Stimulated activated CD4-positive, alpha-beta T cell treated with anti-CD3 and anti-CD28 coated beads, Interleukin-15, amount 100 ng/mL, for 24 hours (primary cell): ENCODE results near the gene PRKACA.
A peak's percentile ranks its signal among the peaks of the same experiment; 100 is the strongest.

ENCODE experiments used
- DNase-seq: peaks from one replicate; pipeline ENCODE4 v3.0.0-alpha.2; 2020

The PRKACA gene

GRCh38 chr19:14117668-14118164 lies at the start of gene PRKACA:
Gene PRKACA, minus strand, starts transcription at chr19:14117762. Its CDS starts 215 bp downstream, at chr19:14117547.
- peak; percentile 99 for DNase-seq

- no peak for DNase-seq
These were observed 49.5 kb upstream of the PRKACA start for GRCh38 chr19:14166999-14167575.

GRCh38 chr19:14165990-14166830 lies 48.6 kb upstream of the PRKACA start:
- no peak for DNase-seq

DNA sequence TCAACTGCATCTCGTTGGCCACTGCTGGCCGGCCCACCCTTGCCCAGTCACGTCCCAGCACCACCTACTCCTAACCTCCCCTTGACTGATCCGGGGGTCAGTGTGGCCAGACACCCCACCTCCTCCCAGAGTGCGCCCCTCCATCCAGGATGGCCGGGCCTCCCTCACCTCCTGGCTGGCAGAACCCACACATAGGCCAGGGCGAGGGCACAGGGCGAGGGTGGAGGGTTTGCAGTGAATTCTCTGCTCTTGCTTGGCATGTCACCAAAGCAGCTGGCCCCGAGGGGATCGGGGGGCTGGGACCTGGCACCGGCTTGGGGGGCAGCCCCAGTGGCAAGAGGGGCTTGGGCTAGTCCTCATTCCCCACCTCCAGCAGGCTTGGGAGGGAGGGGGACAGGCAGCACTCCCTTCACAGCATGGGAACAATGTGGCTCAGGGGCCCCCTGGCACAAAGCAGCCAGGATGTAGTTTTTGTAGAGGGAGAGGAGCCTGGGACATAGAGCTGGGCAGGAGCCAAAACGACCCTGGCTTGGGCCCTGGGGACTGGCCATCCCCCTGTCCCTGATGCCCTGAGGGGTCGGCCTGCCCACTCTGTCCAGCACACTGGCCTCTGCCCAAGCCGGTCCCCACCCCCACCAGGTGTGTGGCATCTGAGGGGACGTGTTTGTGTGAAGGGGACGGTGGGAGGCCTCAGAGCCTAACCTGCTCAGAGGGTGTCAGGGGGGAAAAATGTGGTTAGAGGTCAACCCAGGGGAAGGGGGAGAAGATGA lies 47.3 kb upstream of the PRKACA start:
- DNase-seq = no peak

DNA sequence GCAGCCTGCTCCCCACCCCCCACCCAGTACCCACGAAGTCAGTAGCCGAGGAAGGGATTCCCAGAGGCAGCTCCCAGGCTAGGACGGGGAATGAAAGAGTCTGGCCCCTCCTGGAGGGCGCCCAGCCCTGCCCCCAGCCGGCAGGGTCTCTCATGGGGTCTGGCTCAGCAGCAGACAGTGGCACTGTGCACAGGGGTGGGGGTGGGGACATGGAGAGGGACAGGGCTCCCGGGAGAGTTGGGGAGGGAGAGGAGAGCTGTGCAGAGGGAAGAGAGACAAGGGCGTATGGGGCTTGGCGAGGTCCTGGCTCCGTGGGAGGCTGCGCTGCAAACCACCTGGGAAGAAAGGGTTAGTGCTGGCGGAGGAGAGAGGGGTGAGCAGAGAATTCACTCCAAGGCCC lies 46.5 kb upstream of the PRKACA start:
- DNase-seq = no peak

DNA sequence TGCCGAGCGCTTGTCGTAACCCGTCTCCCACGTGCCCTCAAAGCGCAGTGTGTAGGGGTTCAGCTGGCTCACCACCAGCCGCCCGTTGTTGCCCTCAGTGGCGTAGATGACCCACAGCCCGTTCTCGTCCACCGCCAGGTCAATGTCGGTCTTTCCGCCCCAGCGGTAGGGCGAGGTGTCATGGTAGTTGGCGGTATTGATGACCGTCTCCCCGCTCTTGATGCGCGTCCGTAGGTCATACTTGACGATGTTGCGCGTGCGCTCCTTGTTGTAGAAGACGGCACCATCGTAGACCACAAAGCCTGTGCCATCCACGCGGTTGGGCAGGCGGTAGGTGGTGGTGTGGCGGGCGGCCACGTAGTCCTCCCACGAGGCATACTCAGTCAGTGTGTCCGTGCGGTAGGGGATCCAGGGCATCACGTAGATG lies 45.3 kb upstream of the PRKACA start:
- DNase-seq = no peak

GRCh38 chr19:14161305-14161704 lies 43.7 kb upstream of the PRKACA start:
- DNase-seq = no peak

GRCh38 chr19:14160017-14160703 lies 42.6 kb upstream of the PRKACA start:
- no peak for DNase-seq

GRCh38 chr19:14159059-14159458 lies 41.5 kb upstream of the PRKACA start:
- DNase-seq = no peak

DNA sequence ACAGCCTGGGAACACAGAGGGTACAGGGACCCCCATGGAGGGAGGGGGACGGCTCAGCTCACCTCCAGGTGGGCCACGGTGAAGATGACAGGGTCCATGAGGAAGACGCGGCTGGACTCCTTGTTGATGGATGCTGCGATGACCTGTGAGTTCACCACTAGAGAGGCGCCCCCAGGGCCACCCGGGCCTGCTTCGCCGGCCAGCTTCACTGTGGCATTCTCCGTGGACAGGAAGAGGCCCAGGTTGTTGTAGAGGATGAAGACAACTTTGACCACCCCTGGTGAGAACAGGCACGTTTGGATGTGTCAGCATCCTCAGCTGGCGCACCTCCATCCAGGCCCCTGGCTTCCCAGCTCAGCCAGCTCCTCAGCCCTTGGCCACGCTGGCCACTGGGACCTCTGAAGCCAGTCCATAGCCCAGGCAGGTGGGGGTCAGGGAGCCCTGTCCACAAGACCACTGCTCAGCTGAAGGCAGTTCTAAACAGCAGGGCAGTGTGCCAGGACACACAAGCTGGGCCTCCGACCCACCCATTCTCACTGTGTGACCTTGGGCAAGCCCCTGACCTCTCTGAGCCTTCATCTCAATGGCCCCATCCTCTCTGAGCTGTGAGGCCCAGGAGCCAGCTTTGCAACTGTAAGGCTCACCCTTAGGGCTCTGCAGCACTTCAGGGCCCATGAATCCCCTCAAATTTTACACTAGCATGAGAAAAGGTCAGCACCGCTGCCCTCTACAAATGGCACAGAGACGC lies 40.9 kb upstream of the PRKACA start:
- DNase-seq = no peak

- no peak for DNase-seq
These were observed 39.6 kb upstream of the PRKACA start for GRCh38 chr19:14156971-14157717.

GRCh38 chr19:14156122-14156521 lies 38.6 kb upstream of the PRKACA start:
- DNase-seq = no peak

DNA sequence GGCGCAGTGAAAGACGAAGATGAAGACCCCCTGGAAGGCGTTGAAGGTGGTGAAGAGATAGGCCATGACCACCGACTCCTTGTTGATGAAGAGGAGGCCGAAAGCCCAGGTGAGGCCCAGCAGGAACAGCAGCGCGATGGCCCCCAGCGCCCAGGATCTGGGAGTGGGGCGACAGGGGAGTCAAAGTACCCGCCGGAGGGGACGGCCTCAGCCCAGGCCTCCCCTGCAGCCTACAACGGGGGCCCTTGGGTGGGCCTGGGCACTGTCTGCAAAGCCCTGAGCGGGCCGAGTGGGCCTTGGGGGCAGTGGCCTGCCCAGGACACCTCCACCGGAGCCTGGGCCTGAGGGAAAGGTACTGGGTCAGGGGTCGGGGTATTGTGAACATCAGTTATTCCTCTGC lies 37.8 kb upstream of the PRKACA start:
- no peak for DNase-seq

DNA sequence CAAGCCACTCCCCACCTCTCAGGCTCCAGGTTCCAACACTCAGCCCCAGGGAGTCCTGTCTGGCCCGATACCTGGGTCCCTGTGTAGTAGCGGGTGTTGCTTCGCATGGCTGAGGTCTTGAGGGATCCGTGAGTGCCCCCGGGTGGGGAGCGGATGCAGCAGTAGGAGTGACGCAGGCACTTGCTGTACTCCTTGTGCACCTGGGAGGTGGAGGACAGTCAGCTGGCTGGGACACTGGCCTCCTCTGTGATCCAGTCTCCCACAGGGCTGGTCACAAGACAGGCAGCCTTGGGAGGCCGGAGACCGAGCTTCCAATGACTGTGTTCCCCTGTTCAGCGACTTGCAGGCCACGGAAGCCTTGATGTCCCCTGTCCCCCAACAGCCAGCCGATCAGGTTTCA lies 35.2 kb upstream of the PRKACA start:
- DNase-seq = no peak

GRCh38 chr19:14150770-14151661 lies 33.5 kb upstream of the PRKACA start:
- DNase-seq = no peak

- no peak for DNase-seq
These were observed 32.6 kb upstream of the PRKACA start for GRCh38 chr19:14150041-14150769.

GRCh38 chr19:14149509-14149994 lies 32.0 kb upstream of the PRKACA start:
- DNase-seq = peak; percentile 48

GRCh38 chr19:14148751-14149410 lies 31.3 kb upstream of the PRKACA start:
- DNase-seq = no peak
